ENCODE data around the gene URB1. TPM values are rescaled to one million over a fixed set of nuclear protein-coding genes. Genes with fewer than 3 reads are reported as not detected.

The URB1 gene
- total RNA-seq, 1 donor: 21.7 TPM

DNA sequence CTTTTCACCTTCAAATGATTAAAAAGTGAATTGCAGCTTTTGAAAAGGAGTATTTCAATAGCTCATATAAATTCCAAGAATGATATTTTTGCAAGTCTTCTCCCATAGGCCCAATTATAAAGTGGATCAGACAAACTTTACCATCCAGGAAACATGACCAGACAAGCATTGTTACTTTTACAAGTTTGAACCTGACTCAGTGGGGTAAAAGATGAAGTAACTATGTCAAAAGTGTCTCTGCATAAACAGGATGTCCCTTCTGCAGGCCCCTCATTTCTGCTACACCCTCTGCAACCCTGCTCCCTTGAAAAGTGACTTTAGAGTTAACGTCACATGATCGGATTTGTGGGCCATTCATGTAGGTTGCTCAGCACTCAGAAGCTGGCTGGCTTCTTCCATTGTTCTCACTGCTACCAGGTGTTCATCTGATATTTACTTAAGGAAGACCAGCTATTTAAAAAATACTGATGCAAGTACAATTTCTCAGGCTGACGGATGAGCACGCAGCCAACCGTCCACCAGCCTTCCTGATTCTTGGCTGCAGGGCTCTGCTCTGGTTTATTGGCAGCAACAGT, 32.3 kb downstream of the URB1 start:
- H3K9me3 ChIP-seq (ENCODE audit: low read depth, low read length): no peaks in the 10 kb centered on the region
- H3K4me2 ChIP-seq (ENCODE audit: insufficient read depth, low read length): no peak overlapping the region
- no peak overlapping the region for H3K4me3 ChIP-seq (ENCODE audit: insufficient read depth, low read length)
- TF ChIP-seq, protein P1, sequence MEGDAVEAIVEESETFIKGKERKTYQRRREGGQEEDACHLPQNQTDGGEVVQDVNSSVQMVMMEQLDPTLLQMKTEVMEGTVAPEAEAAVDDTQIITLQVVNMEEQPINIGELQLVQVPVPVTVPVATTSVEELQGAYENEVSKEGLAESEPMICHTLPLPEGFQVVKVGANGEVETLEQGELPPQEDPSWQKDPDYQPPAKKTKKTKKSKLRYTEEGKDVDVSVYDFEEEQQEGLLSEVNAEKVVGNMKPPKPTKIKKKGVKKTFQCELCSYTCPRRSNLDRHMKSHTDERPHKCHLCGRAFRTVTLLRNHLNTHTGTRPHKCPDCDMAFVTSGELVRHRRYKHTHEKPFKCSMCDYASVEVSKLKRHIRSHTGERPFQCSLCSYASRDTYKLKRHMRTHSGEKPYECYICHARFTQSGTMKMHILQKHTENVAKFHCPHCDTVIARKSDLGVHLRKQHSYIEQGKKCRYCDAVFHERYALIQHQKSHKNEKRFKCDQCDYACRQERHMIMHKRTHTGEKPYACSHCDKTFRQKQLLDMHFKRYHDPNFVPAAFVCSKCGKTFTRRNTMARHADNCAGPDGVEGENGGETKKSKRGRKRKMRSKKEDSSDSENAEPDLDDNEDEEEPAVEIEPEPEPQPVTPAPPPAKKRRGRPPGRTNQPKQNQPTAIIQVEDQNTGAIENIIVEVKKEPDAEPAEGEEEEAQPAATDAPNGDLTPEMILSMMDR (IDR thresholded peaks at IDR 0.05; ENCODE audit: extremely low read depth, low read depth, low read length): no peak
- H3K27me3 ChIP-seq (ENCODE audit: insufficient read depth, low read length): no peaks in the 10 kb centered on the region
- no peak overlapping the region for H2AFZ ChIP-seq (ENCODE audit: low read length)
- no peaks in the 10 kb centered on the region for H3K4me1 ChIP-seq (ENCODE audit: insufficient read depth, low read length)
- no peak for DNase-seq (ENCODE audit: insufficient read length, low spot score, missing footprints)
- H3K36me3 ChIP-seq (ENCODE audit: insufficient read depth, low read length): peaks cover 95% of the 10 kb centered on the region
- H3K79me2 ChIP-seq (ENCODE audit: insufficient read depth, low read length): peaks cover 12% of the 10 kb centered on the region
- H4K20me1 ChIP-seq (ENCODE audit: insufficient read depth, low read length): peaks cover 8% of the 10 kb centered on the region
- no peak overlapping the region for H3K27ac ChIP-seq (ENCODE audit: low read depth, low read length)

DNA sequence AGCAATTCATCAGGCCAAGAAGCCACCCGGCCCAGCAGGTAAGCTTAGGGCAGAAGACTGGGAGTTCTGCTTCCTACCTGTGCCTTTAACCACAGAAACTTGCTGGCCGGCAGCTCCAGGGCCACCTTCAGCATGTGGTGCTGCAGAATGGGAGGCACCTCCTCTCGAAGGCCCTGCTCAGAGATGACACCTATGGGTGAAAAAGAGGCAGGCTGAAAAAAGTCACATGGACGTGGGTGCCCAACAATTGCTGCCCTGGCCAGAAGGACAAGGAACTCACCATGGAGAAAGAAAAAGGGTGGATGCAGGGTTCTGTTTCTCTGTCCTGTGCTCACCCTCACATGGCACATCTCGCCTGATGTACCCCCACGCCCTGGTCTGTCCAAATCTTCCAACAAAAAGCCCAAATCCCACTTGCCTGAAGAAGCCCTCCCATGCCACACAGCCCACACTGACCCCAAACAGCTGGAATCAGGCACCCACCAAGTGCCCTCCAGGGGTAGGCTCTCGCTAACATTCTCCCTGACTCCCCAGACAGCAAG, 33.0 kb downstream of the URB1 start:
- Histone ChIP-seq H3K27ac (ENCODE audit: low read depth, low read length) (no peak overlapping the region), H3K4me2 (ENCODE audit: insufficient read depth, low read length) (no peak overlapping the region), H3K4me1 (ENCODE audit: insufficient read depth, low read length) (no peaks in the 10 kb centered on the region), H3K27me3 (ENCODE audit: insufficient read depth, low read length) (no peaks in the 10 kb centered on the region), H3K79me2 (ENCODE audit: insufficient read depth, low read length) (peaks cover 9% of the 10 kb centered on the region), H4K20me1 (ENCODE audit: insufficient read depth, low read length) (peaks cover 7% of the 10 kb centered on the region), H2AFZ (ENCODE audit: low read length) (no peak overlapping the region), H3K4me3 (ENCODE audit: insufficient read depth, low read length) (no peak overlapping the region), H3K9me3 (ENCODE audit: low read depth, low read length) (no peaks in the 10 kb centered on the region), H3K36me3 (ENCODE audit: insufficient read depth, low read length) (peaks cover 95% of the 10 kb centered on the region)
- no peak for DNase-seq (ENCODE audit: insufficient read length, low spot score, missing footprints)
- TF ChIP-seq, protein P1 (IDR thresholded peaks at IDR 0.05; ENCODE audit: extremely low read depth, low read depth, low read length): peak; percentile 31

GRCh38 chr21:32356874-32357395, 35.9 kb downstream of the URB1 start:
- H3K79me2 ChIP-seq (ENCODE audit: insufficient read depth, low read length): no peaks in the 10 kb centered on the region
- no peak for DNase-seq (ENCODE audit: insufficient read length, low spot score, missing footprints)
- H3K27me3 ChIP-seq (ENCODE audit: insufficient read depth, low read length): no peaks in the 10 kb centered on the region
- H3K4me3 ChIP-seq (ENCODE audit: insufficient read depth, low read length): no peak overlapping the region
- no peak overlapping the region for H2AFZ ChIP-seq (ENCODE audit: low read length)
- TF ChIP-seq, protein P1 (IDR thresholded peaks at IDR 0.05; ENCODE audit: extremely low read depth, low read depth, low read length): no peak
- no peak overlapping the region for H3K27ac ChIP-seq (ENCODE audit: low read depth, low read length)
- no peaks in the 10 kb centered on the region for H3K4me1 ChIP-seq (ENCODE audit: insufficient read depth, low read length)
- peaks cover 14% of the 10 kb centered on the region for H4K20me1 ChIP-seq (ENCODE audit: insufficient read depth, low read length)
- H3K36me3 ChIP-seq (ENCODE audit: insufficient read depth, low read length): peaks cover 97% of the 10 kb centered on the region
- H3K4me2 ChIP-seq (ENCODE audit: insufficient read depth, low read length): no peak overlapping the region
- no peaks in the 10 kb centered on the region for H3K9me3 ChIP-seq (ENCODE audit: low read depth, low read length)

GRCh38 chr21:32353002-32353711, 39.7 kb downstream of the URB1 start:
- Histone ChIP-seq H3K36me3 (ENCODE audit: insufficient read depth, low read length) (peaks cover 95% of the 10 kb centered on the region), H3K27ac (ENCODE audit: low read depth, low read length) (no peak overlapping the region), H3K9me3 (ENCODE audit: low read depth, low read length) (no peaks in the 10 kb centered on the region), H2AFZ (ENCODE audit: low read length) (no peak overlapping the region), H3K4me3 (ENCODE audit: insufficient read depth, low read length) (no peak overlapping the region), H3K27me3 (ENCODE audit: insufficient read depth, low read length) (no peaks in the 10 kb centered on the region), H4K20me1 (ENCODE audit: insufficient read depth, low read length) (peaks cover 17% of the 10 kb centered on the region), H3K4me1 (ENCODE audit: insufficient read depth, low read length) (no peaks in the 10 kb centered on the region), H3K79me2 (ENCODE audit: insufficient read depth, low read length) (no peaks in the 10 kb centered on the region), H3K4me2 (ENCODE audit: insufficient read depth, low read length) (no peak overlapping the region)
- TF ChIP-seq, protein P1 (IDR thresholded peaks at IDR 0.05; ENCODE audit: extremely low read depth, low read depth, low read length): no peak
- DNase-seq (ENCODE audit: insufficient read length, low spot score, missing footprints): peak; percentile 67
